Anterior cingulate cortex (tissue), 58 donors: ENCODE data around the gene ANKS1A.
"Not testable (repeated sequence)": the region's sequence is repeated elsewhere in the genome, so short reads cannot be mapped to it uniquely, and the experiment has no call there.

Experiments used
- DNase-seq, 58 donors: peaks; one replicate each; lab custom pipeline; 2025; lab: John Stamatoyannopoulos, UW

The ANKS1A gene

DNA sequence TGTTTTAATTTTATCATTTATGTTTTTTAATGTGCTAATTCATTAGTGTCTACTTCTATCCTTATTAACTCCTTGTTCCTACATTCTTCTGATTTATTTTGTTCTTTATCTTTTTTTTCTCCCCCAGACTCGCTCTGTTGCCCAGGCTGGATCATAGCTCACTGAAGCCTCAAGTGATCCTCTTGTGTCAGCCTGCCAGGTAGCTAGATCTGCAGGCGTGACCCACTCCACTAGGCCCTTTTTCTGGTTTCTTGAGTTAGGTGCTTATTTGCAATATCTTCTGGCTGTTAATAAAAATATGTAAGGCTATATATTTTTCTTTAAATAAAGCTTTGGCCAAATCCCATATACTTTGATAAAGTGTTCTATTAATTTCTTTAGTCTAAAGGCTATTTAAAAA, 4.1 kb upstream of the ANKS1A start:
- no peak for DNase-seq

- DNase-seq, result not testable (repeated sequence)
These were observed 3.2 kb upstream of the ANKS1A start for GRCh38 chr6:34885837-34886236.

- DNase-seq, result peak; percentile 46 to 95 (median 87)
These were observed 1.1 kb upstream of the ANKS1A start, which contains the start of gene TAF11 for GRCh38 chr6:34887753-34888513. Gene TAF11 (minus strand): TSS chr6:34888042. CDS start chr6:34887957, 85 bp downstream.

DNA sequence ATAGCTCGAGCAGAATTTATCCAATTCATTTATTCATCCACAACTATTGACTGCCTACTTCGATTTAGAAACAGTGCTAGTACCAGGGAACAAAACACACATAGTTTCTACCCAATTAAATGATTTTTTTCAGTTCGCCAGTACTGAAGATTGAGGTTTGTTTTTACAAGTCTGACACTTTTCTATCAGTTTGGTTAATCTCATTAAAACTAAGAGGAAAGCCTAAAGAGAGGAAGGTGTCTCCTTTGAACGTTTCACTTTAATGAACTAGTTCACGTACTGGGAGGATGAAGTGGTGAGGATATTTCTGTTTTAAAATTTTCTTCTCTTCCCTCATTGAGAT, 570 bp upstream of the ANKS1A start:
- DNase-seq, result no peak

DNA sequence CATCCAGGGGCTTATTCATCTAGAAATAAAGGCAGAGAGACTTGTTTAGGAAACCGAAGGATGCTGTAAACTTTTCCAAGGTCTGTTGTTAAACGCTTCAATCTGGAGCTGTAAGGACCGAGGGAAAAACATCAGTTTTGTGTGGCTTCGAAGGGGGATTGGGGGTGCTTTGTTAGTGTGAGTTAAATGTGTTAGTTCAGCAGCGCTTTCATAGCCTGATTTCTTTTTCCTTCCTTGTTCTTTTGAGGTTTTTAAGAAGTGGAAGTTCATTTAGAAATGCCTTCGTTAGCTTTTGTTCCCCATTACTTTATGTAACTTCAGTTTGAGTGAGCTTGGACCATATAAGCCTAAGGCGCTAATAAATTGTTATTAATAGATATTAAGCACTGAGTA, 1.5 kb downstream of the ANKS1A start:
- no peak for DNase-seq

- no peak for DNase-seq
These were observed 2.2 kb downstream of the ANKS1A start for GRCh38 chr6:34891296-34891695.

DNA sequence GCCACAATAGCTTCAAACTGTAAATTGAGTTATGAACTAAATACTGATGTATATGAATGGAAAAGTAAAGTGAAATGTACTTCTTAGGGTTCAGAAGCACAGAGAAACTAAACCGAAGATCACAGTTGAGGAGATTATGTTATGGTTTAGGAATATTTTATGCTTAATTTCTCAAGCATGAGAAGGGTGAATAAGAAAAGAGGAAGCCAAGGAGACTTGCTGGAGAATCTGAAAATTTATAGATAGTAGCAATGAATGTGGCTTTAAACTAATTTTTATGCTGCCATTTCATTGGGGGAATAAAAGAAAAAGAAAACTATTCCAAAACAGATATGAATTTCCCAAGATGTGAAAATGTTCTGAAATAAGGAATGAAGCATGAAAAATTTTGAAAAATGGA, 5.6 kb downstream of the ANKS1A start:
- no peak for DNase-seq

DNA sequence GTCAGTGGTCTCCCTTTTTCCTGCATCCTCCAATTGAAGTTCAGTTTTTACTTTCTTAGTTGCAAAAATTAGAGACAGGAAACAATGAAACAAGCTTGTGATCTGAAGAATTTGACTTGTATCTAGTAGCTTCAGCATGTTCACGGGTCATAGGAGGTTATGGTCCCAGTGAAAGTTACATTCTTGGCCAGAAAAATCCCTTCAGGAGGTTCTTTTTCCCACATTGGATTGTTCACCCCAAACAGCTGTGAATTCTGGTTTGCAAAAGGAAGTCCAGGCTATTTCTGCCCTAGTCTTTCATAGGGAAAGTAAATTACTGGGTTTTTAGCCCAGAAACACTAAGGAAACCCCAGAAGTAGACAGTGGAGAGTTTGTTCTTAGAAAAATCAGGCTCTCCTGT, 8.1 kb downstream of the ANKS1A start:
- DNase-seq, result no peak

DNA sequence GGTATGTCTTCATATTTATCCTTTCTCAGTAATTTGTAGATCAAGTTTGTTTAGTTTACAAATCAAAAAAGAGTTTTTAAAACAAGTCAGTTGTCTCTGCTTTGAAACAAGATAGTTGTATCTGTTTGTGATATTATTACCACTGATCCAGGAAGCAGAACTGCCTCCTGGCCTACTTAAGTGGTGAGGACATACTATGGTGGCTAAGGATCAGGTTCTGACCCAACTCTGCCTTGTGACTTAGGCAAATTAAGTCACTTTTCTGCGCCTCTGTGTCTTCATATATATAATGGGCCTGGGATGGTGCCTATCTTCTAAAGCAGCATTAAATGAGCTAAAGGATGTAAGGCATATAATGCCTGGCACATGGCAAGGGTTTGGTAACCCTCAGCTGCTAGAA, 8.7 kb downstream of the ANKS1A start:
- DNase-seq, result no peak

- DNase-seq, result not testable (repeated sequence)
These were observed 10.7 kb downstream of the ANKS1A start for GRCh38 chr6:34899748-34900147.

DNA sequence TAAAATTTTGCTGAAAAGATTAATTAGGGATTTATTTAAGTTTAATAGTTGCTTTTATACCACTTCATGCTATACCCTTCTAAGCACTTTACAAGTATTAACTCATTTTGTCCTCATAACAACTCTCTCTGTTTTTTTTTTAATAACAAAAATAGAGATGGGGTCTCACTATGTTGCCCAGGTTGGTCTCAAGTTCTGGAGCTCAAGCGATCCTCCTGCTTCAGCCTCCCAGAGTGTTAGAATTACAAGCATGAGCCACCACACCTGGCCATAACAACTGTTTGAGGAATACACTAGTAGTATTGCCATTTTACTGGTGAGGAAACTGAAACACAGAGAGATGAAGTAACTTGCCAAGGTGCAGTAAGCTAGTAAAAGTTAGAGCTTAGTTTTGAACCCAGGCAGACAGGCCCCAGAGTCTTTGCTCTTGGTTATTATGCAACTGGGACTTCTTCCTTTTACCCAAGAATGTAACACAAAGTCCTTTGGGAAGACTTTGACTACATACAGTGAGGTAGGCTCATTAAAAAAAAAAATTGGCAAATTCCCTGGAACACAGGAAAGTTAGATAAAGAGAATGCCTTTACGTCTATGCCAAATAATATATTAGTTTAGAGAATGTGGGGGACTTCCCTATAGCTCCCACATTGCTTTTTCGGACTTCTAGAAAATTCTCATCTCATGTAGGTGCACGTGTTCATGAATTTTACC, 11.4 kb downstream of the ANKS1A start:
- DNase-seq, result no peak

- no peak for DNase-seq
These were observed 12.9 kb downstream of the ANKS1A start for GRCh38 chr6:34901930-34902329.

- DNase-seq, result no peak
These were observed 16.0 kb downstream of the ANKS1A start for GRCh38 chr6:34904990-34905613.

DNA sequence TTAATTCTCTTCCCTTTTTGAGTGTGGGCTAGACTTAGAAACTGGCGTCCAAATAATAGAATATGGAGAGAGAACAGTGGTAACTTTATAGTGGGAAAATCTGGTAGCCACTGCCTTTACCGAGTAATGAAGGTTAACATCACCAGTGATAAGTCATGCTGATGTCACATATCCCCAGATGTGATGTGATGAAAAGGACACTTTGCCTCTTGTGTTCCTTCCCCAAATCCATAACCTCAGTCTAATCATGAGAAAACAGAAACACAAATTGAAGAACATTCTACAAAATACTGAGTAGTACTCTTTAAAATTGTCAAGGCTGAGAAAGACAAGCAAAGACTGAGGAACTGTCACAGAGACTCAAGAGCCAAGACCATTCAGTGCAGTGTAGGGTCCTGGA, 17.8 kb downstream of the ANKS1A start:
- DNase-seq, result no peak

DNA sequence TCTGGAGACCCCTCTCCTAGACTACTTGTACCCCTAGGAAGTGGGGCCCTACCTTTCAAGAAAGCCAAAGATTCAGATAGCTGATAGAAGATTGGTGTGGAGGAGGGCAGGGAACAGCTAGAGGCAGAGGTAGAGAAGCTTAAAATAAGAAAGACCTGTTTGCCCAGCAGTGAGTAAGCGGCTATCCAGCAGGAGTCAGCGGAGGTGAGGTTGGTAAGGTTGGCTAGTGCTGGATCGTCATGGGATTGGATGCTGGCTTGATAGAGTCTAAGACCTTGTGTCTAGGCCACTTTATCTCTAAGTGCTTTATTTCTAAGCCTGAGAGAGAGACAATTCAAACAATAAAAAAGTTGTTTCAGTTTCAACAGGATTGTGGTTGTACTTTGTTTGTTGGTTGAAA, 19.1 kb downstream of the ANKS1A start:
- no peak for DNase-seq

- DNase-seq, result no peak
These were observed 20.3 kb downstream of the ANKS1A start for GRCh38 chr6:34909320-34909883.

- no peak for DNase-seq
These were observed 22.8 kb downstream of the ANKS1A start for GRCh38 chr6:34911822-34912221.

- no peak for DNase-seq
These were observed 23.8 kb downstream of the ANKS1A start for GRCh38 chr6:34912715-34913464.

- DNase-seq, result no peak
These were observed 25.3 kb downstream of the ANKS1A start for GRCh38 chr6:34914358-34914757.

DNA sequence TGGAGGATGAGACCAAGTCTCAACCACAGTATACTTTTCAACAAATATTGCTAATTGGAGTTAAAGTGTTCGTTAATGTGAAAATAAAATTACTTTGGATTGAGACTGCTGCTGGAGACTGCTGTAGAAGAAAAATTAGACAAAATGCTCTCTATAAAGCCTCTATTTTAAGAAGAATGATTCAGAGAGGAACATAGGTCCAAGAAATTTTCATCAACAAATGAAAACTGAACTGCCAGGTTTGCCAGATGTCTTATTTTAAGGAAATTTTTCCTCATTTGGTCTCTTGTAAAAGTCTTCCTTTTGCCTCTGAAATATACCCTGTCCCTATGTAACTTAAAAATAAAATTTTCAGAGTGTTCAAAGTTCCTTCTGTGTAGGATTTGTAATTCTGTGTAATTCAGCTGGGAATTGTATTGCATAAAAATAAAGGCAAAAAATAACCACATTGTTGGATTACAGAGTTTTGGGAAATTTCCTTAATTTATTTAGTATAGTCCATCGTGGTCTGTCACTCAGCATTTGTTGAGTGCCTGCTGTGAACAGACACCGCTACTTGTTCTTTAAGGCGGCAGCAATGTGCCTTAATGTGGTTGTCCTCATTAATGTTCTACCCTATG, 27.4 kb downstream of the ANKS1A start:
- DNase-seq, result no peak
